WERI-Rb-1 (cell line): Measurements from ENCODE around the gene CAMTA1.

Experiments
- DNase-seq: peaks from one replicate; pipeline ENCODE4 v3.0.0-alpha.2; 2020
- H3K27ac ChIP-seq: fragments of 250-450 bp; sonication (Bioruptor Pico); 2 replicates; pipeline ENCODE4 v1.5.1; 2020; ENCODE audit warnings: mild to moderate bottlenecking, moderate library complexity
- H3K27me3 ChIP-seq: fragments of 250-450 bp; sonication (Bioruptor Pico); 2 replicates; pipeline ENCODE4 v1.5.1; 2021; ENCODE audit warnings: mild to moderate bottlenecking, low read depth, moderate library complexity; ENCODE audit not compliant: insufficient read depth, severe bottlenecking
- H3K36me3 ChIP-seq: fragments of 250-450 bp; sonication (Bioruptor Pico); 2 replicates; pipeline ENCODE4 v1.5.1; 2020; ENCODE audit warnings: mild to moderate bottlenecking, moderate library complexity
- H3K4me3 ChIP-seq: 2 replicates; pipeline ENCODE4 v1.5.1; 2011; ENCODE audit warnings: low read depth, mild to moderate bottlenecking, control low read depth, low read length
- H3K9me3 ChIP-seq: fragments of 250-450 bp; sonication (Bioruptor Pico); 2 replicates; pipeline ENCODE4 v1.5.1; 2021; ENCODE audit warnings: mild to moderate bottlenecking, moderate library complexity; ENCODE audit not compliant: severe bottlenecking
- TF ChIP-seq, protein P1 (sequence below): IDR thresholded peaks from 2 replicates; pipeline ENCODE4 v1.5.1; 2011; ENCODE audit warnings: low read depth, mild to moderate bottlenecking, control low read depth, inconsistent platforms, low read length

Gene CAMTA1

DNA sequence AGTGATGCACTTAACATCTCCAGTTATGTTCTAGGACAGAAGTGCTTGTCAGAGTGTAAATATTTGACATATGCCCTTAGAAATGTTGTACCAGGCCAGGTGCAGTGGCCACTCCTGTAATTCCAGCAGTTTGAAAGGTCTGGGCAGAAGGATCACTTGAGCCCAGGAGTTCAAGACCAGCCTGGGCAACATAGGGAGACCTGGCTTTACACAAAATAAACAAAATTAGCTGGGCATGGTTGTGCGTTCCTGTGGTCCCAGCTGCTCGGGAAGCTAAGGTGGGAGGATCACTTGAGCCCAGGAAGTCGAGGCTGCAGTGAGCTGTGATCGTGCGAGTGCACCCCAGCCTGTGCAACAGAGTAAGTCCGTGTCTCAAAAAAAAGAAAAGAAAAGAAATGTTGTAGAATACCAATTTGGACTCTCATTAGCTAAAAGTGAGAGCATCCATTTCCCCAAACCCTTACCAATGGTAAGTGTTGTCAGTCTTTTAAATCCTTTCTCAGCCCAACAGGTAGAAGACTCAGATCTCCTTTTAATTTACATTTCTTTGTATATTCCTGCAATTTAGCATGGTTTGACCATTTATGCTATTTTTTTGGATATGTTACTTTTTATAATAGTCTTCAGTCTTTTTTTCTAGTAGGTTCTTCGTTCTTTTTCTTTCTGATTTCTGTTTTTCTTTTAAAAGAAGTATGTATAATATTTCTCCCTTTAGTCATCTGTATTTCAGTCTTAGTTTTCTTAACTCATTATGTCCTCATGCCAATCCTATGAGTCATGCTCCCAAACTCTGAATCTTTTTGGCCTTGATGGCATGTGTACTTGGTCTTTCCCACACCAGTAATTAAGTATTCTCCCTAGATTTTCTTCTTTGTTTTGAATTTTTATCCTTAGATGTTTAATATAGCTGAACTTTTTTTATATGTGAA is 74.4 kb downstream of the CAMTA1 start:
- no peaks in the 10 kb centered on the region for H3K27me3 ChIP-seq
- peaks cover 8% of the 10 kb centered on the region for H3K36me3 ChIP-seq
- H3K9me3 ChIP-seq: no peaks in the 10 kb centered on the region
- no peak for DNase-seq
- TF ChIP-seq, protein P1, sequence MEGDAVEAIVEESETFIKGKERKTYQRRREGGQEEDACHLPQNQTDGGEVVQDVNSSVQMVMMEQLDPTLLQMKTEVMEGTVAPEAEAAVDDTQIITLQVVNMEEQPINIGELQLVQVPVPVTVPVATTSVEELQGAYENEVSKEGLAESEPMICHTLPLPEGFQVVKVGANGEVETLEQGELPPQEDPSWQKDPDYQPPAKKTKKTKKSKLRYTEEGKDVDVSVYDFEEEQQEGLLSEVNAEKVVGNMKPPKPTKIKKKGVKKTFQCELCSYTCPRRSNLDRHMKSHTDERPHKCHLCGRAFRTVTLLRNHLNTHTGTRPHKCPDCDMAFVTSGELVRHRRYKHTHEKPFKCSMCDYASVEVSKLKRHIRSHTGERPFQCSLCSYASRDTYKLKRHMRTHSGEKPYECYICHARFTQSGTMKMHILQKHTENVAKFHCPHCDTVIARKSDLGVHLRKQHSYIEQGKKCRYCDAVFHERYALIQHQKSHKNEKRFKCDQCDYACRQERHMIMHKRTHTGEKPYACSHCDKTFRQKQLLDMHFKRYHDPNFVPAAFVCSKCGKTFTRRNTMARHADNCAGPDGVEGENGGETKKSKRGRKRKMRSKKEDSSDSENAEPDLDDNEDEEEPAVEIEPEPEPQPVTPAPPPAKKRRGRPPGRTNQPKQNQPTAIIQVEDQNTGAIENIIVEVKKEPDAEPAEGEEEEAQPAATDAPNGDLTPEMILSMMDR: no peak
- H3K4me3 ChIP-seq: no peak overlapping the region
- no peak overlapping the region for H3K27ac ChIP-seq

DNA sequence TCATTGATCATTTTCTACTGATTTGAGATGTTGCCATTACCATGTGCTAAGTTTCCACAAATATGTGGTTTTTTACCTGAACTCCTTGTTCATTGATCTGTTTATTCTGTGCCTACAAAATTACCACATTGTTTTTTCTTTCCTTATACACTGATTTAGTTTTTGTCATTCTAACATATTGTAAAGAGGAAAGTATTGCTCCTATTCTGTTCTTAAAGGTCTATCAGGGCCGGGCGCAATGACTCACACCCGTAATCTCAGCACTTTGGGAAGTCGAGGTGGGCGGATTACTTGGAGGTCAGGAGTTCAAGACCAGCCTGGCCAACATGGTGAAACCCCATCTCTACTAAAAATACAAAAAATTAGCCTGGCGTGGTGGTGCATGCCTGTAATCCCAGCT is 75.1 kb downstream of the CAMTA1 start:
- Histone ChIP-seq H3K9me3 (no peaks in the 10 kb centered on the region), H3K36me3 (peaks cover 7% of the 10 kb centered on the region), H3K27ac (no peak overlapping the region), H3K27me3 (no peaks in the 10 kb centered on the region), H3K4me3 (no peak overlapping the region)
- TF ChIP-seq, protein P1: no peak
- no peak for DNase-seq

DNA sequence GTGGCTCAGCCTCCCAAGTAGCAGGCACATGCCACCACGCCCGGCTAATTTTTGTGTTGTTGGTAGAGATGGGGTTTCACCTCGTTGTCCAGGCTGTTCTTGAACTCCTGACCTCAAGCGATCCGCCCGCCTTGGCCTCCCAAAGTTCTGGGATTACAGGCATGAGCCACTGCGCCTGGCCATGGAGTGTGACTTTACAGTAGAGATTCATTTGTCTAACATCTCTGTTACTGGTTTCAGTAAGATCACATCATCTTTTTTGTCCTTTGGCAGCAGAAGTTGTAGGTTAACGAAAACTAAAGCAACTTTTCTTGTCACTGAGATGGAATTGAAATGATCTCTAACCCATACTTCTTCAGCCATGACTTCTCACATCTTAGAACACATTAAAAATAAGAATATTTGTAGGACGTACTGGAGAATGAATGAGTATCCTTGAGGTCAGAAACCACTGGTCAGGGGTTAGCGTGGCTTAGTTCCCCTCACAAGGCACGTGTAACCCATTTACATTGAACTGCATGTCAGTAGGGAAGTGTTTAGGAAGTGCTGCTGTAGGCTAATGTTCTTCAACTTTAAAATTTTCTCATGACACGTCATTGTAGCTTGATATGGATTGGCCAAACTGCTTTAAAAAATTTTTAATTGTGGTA is 75.9 kb downstream of the CAMTA1 start:
- DNase-seq: no peak
- Histone ChIP-seq H3K27me3 (no peaks in the 10 kb centered on the region), H3K9me3 (no peaks in the 10 kb centered on the region), H3K27ac (no peak overlapping the region), H3K36me3 (peaks cover 5% of the 10 kb centered on the region), H3K4me3 (no peak overlapping the region)
- TF ChIP-seq, protein P1: no peak

GRCh38 chr1:6862906-6863305 is 77.7 kb downstream of the CAMTA1 start:
- TF ChIP-seq, protein P1: no peak
- Histone ChIP-seq H3K36me3 (peaks cover 5% of the 10 kb centered on the region), H3K27me3 (no peaks in the 10 kb centered on the region), H3K27ac (no peak overlapping the region), H3K4me3 (no peak overlapping the region), H3K9me3 (no peaks in the 10 kb centered on the region)
- DNase-seq: no peak

GRCh38 chr1:6864166-6864565 is 78.9 kb downstream of the CAMTA1 start:
- TF ChIP-seq, protein P1: no peak
- Histone ChIP-seq H3K27me3 (no peaks in the 10 kb centered on the region), H3K4me3 (no peak overlapping the region), H3K27ac (no peak overlapping the region), H3K9me3 (no peaks in the 10 kb centered on the region), H3K36me3 (peaks cover 5% of the 10 kb centered on the region)
- DNase-seq: no peak
